ENCODE measurements around the gene MC1R.

MC1R gene

DNA sequence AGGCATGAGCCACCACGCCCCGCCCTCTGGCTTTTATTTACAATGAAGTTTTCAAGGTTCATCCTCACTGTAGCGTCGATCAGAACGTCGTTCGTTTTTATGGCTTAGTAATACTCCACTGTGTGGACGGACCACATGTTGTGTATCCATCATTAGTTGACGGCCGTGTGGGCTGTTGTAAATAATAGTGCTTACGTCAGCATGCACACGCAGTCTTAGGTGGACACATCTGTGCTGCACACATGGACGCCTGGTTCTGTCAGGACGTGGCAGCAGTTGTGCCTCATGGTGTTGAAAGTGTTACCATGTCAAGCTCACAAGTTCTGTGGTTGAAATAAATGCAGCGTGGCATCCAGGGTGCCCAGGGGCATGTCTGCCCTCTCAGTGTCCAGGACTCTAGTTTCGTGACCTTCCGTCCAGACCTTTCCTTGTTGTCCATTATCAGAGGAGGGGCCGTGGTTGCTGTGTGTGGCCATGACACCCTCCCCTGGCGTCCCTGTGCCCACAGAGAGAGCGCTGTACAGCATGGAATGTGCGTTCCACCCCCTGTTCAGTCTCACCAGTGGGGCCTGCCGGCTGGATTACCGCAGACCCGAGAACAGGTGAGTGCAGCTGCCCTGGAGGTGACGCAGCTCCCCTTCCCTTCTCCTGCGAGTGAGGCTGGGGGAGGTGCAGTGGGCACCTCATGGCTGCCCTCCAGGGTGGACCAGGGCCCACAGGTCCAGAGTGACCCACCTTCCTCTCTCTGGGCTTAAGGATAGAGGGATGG is 23.0 kb upstream of the MC1R start:
- DNase-seq (ENCODE audit: low read depth in 2 of 2): no peak

DNA sequence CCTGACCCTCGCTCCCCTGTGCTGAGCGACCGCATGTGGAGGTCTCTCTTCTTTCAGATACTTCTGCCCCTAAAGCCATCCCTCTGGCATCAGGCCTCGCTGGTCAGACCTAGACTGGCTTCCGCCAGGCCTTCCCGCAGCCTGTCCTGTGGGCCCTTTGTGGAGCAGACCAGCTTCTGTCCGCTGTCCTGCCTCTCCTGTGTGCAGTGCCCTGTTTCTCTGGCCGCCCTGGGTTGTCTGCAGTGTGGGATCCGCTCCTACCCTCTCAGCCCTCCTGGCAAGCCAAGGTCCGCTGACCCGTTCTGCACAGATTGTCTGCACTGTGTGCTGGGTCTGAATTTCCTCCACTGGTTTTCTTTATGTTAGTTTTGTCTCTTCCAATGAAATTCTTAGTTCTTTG is 21.5 kb upstream of the MC1R start:
- DNase-seq (ENCODE audit: low read depth in 2 of 2): no peak

DNA sequence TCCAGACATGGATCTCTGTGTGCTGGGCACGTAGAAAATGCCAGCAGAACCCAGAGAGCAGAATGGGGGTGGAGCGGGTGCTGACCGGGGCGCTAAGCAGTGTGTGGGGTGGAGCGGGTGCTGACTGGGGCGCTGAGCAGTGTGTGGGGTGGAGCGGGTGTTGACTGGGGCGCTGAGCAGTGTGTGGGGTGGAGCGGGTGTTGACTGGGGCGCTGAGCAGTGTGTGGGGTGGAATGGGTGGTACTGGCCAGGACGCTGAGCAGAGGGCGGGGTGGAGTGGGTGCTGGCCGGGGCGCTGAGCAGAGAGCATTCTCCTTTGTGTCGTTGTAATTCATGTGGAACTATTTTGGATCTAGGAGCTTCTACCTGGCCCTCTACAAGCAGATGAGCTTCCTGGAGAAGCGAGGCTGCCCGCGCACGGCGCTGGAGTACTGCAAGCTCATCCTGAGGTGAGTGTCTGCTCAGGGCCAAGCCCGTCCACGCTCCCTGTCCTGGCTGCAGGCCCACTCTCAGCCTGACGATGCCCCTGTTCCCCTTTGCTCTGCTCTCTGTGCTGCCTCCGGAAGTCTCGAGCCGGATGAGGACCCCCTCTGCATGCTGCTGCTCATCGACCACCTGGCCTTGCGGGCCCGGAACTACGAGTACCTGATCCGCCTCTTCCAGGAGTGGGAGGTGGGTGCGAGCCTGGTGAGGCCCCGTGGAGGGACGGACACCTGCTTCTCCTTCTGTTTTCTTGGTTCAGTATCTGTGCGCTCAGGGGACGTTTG is 20.3 kb upstream of the MC1R start:
- no peak for DNase-seq (ENCODE audit: low read depth in 2 of 2)

DNA sequence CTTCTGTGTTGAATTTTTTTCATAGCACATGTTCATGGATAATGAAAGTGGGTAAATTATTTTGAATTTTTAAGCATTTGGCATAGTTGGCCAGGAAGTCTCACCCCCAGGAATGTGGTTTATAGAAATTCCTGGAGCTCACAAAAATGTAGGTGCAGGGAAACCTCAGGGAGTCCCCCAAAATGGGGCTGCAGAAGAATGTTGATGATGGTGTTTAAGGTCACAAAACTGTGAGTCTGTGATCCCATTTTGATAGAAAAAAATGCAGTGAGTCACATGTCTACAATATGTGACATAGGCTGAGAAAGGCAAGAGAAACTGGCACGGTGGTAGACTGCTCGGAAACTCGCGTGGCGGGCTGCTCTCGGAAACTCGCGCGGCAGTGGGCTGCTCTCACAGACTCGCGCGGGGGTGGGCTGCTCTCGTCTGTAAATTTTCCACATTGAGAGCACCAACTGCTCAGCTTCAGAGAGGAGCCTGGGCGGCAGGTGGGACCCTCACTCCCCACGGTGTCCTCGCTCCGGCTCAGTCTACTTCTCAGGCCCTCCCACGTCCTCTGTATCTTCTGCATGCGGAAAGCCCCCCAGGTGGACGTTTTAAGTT is 18.7 kb upstream of the MC1R start:
- no peak for DNase-seq (ENCODE audit: low read depth in 2 of 2)

DNA sequence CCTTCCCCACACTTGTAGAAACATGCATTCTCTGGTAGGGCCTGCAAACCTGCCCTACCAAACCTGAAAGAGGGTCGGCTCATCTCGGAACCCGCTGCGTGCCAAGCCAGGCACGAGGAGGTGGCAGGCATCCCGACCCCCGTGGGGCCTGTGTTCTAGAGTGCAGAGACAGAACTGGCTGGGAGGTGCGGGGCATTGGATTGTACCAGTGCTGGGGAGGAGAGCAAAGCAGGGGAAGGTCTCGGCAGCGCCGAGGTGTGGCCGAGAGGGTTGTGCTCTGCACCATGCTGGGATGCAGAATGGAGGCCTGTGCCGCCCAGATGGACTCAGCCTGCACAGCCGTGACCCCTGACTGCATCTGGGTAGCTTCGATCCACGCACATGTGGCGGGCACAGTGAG is 17.8 kb upstream of the MC1R start:
- DNase-seq (ENCODE audit: low read depth in 2 of 2): no peak

DNA sequence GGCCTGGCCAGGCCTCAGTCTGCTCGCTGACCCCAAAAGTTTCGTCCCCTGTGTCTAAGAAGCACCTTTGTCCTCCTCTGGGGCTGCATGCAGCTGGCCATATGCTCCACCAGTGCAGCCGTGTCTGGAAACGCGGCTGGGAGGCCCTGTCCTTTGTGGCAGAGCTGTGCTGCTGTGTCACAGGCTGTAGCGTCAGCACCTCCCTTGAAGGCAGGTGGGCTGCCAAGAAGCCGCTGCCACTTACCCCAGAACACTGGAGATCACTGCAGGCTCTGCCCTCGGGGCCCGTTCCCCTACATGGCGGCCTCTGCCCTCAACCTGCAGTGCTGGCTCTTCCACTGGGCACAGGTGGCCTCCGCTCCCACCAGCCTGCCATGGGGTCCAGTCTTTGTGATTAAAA is 15.7 kb upstream of the MC1R start:
- DNase-seq (ENCODE audit: low read depth in 2 of 2): no peak

DNA sequence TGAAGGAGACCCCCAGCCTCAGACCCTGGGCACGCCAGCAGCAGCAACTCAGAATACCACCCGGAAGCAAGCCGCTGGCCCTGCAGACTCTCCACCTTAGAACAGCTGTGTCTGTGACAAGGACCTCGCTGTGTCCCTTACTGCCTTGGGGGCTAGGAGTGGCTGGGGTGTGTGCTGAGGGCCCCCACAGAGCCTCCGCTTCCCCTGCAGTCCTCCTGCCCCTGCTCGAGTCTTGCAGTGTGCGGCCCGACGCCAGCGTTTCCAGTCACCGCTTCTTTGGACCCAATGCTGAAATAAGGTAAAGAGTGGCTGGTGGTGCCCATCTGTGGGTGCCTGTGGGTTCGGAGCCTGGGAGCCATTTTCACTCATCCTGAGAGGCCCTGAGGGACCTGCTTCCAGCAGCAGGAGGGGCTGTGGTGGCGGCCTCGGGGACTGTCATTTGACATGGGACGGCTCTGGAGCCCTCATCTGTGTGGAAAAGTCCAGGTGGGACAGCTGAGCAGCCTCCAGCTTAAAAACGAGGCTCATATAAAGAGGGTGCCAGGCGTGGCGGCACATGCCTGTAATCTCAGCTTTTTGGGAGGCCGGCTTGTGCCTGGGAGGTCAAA is 14.7 kb upstream of the MC1R start:
- no peak for DNase-seq (ENCODE audit: low read depth in 2 of 2)

DNA sequence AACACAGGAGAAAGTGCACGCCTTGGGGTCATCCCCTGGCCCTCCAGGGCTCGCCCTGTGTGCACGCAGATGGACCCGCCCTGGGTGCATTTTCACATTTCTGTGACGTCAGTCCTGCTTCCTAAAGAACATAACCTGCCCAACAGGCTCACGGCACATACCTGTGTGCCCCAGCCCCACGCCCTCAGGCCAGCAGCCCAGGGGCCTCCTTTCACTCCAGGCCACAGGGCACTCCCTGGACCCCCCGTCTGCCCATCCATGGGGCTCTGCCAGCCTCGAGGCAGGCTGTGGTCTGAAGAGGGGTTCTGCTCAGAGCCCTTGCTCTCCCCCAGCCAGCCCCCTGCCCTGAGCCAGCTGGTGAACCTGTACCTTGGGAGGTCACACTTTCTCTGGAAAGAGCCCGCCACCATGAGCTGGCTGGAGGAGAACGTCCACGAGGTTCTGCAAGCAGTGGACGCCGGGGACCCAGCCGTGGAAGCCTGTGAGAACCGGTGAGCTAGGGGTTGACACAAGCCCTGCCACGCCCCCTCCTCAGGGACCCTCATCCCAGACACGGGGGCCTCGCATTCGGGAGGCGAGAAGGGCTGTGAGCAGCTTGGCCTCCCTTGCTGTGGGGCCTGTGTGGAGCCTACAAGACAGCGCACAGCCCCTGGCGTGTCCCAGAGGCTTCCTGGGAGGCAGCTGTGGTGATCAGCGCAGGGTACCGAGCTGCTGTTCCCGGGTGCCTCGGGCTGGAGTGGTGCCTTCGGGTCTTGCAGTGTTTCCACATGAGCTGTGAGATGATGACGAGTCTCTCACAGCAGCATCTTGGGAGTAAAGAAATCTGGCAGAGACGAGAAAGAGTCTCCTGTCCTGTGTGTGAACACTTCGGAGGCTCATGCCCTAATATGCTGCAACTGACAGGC is 13.8 kb upstream of the MC1R start:
- DNase-seq (ENCODE audit: low read depth in 2 of 2): no peak

DNA sequence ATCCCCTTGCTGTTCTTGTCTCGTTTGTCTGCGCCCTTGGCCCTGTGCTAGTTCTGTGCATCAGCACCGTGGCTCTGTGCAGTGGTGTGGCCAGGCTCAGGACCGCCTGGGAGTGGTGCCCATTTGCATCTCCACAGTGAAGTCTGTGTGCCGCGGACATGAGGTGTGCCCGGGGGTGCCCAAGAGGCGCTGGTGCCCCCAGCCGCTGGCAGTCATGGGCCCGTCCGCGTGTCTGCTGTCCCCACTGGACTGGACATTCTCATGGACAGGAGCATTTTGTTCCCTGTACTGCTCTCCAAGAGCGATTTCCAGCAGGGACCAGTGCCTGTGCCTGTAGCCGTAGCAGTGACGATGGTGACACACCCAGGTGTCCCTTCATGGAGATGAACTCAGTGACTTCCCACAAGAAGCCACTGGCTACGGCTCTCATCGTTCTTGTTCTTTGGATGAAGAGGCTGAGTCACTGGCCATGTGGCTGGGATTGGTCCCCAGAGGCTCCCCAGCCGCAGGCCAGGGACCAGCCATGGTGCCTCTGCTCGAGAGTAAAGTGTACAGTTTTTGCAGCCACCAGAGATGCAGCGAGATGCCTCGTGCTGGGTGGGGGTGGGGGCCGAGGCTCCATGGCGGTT is 13.0 kb upstream of the MC1R start:
- DNase-seq (ENCODE audit: low read depth in 2 of 2): no peak

DNA sequence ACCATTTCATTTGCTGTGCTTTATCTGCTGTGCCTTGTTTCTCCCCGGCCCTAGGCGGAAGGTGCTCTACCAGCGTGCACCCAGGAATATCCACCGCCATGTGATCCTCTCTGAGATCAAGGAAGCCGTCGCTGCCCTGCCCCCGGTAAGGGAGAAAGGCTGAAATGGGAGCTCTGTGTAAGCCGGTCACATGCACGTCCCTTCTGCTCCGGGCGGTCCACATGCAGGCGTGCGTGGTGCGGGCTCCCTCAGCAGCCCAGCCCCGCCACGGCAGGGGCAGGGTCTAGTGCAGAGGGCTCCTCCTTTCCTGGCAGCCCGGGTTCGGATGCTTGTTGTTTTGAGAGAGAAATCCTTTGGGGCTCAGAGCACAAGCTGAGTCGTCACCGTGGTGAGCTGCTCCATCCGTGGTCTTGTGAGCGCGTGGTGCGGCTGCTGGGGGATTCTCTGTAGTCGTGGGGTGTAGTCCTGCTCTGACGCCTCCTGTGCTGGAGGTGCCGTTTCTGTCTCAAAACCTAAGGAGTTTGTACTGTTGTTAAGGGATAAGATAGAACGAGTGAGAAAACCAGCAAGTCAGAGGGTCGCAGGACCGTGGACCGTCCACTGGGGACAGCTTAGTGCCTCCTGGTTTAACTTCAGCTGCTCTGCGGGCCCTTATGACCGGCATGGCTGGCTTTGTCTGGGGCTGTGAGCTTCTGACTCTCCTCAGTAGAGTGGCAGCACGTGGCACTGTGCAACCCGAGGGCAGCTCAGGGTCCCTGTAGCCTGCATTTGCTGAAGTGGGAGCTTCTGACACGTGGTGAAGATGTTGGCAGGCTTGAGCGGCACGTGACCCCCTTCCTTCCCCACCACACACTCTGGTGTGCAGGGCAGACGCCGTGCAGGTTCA is 12.3 kb upstream of the MC1R start:
- DNase-seq (ENCODE audit: low read depth in 2 of 2): no peak

DNA sequence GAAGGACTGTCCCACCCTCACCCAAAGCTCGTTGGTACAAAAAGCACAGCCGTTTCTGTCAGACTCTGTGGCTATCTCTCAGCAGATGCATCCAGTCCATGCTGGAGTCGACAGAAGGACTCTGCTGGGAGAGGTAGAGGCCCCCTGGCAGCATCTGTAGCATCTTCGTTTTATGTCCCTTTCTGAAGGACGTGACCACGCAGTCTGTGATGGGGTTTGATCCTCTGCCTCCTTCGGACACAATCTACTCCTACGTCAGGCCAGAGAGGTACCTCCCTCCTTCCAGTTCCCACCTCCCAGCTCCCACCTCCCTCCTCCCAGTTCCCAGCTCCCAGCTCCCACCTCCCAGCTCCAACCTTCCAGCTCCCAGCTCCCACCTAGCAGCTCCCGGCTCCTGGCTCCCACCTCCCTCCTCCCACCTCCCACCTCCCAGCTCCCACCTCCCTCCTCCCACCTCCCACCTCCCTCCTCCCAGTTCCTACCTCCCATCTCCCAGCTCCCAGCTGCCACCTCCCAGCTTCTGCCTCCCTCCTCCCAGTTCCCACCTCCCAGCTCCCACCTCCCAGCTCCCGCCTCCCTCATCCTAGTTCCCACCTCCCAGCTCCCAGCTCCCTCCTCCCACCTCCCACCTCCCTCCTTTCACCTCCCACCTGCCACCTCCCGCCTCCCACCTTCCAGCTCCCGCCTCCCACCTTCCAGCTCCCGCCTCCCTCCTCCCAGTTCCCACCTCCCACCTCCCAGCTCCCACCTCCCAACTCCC is 11.4 kb upstream of the MC1R start:
- DNase-seq (ENCODE audit: low read depth in 2 of 2): no peak

DNA sequence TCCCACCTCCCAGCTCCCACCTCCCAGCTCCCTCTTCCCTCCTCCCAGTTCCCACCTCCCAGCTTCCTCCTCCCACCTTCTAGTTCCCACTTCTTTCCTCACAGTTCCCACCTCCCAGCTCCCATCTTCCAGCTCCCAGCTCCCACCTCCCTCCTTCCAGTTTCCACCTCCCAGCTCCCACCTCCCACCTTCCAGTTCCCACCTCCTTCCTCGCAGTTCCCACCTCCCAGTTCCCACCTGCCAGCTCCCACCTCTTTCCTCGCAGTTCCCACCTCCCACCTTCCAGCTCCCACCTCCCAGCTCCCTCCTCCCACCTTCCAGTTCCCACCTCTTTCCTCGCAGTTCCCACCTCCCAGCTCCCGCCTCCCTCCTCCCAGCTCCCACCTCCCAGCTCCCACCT is 10.4 kb upstream of the MC1R start:
- no peak for DNase-seq (ENCODE audit: low read depth in 2 of 2)

DNA sequence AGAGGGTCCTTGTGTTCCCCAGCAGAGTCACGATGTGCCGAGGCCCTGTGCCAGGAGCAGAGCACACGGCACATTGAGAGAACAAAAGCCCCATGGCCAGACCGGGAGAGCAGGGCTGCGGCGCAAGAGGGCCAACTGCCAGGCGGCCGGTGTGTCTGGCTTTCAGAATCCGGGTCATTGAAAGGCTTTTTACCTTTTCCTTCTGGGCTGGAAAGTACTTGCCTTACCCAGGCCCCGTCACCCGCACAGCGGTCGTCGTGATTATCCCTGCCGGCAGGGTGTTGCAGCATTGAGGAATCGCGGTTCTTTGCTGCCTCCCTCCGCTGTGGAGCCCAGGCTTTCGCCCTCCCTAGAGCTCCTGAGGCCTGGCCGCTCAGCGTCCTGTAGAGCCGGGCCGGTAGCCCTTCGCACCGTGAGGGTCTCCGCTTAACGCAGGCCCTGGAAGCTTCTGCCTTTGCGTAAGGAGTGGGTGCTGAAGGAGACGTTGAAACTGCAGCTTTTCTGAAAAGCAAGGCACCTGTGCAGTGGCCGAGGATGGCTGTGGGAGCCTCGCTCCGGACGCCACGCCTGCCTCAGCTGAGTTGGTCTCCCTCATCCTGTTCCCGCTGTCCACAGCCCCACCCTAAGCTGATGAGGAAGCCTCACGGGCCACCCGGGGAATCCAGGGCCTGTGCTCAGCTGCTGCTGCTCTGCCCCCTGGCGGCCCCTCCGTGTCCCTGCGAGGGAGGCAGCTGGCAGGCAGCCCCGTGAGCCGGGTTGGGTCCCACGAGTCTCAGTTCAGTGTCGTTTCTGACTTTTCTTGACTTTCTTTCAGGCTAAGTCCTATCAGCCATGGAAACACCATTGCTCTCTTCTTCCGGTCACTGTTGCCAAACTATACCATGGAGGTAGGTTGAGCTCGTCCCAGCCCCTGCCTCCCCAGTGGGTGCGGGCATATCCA is 8.6 kb upstream of the MC1R start:
- DNase-seq (ENCODE audit: low read depth in 2 of 2): peak; percentile 47 to 57

DNA sequence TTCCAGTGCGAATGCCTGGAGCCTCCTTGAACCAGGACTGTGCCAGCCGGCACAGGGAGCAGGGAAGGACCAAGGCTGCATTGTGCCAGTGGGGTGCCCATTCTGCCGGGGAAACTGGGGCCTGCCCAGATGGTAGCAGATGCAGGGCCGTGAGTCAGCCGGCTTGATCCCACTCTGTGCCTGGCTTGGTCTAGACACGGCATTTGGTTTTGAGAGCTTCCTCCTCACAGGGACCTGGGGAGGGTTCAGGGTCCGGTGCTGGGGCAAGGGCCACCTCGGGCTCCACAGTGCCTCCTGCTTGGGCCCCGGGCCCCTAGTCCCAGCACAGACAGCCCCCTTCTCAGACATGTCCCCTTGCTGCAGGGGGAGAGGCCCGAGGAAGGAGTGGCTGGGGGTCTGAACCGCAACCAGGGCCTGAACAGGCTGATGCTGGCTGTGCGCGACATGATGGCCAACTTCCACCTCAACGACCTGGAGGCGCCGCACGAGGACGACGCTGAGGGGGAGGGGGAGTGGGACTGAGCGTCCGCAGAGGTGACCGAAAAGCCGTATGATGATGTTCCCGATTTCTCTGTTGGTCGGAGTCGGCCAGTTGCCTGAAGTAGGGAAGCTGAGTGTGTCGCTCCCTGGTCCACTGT is 7.8 kb upstream of the MC1R start:
- DNase-seq (ENCODE audit: low read depth in 2 of 2): no peak

DNA sequence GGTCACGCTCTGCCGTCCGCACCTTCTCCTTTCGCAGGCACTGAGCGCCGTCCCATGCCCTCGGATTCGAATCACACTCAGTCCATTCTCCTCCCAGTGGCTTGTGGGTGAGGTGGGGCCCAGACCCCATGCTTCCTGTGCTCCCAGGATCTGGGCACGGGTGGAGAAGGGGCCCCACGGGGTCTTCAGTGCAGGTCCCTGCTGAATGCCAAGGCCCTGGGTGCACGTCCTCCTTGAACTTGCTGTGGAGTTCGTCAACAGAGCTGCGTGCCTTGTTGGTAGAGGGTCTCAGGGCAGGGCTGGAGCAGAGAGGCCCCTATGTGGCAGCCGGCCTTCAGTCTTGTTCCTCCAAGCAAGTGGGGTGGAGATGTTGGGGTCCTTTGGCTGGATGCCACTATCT is 7.3 kb upstream of the MC1R start:
- DNase-seq (ENCODE audit: low read depth in 2 of 2): no peak

DNA sequence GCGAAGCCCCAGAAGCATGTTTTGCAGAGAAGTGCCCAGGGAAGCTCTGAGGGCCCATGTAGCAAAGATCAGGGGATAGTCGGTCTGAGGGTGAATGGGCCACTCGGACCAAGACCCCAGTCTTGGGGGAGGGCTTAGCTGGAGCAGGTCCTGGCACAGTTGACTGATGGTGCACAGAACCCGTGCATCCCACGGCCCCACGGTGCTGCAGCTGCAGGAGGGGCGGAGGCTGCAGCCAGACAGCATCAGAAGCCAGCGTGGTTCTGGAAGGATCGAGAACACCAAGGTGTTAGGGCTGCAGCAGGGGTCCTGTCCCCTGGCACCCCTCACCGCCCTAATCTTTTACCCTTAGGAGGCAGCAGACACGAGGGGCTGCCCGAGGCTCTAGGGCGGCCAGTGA is 6.5 kb upstream of the MC1R start:
- no peak for DNase-seq (ENCODE audit: low read depth in 2 of 2)

DNA sequence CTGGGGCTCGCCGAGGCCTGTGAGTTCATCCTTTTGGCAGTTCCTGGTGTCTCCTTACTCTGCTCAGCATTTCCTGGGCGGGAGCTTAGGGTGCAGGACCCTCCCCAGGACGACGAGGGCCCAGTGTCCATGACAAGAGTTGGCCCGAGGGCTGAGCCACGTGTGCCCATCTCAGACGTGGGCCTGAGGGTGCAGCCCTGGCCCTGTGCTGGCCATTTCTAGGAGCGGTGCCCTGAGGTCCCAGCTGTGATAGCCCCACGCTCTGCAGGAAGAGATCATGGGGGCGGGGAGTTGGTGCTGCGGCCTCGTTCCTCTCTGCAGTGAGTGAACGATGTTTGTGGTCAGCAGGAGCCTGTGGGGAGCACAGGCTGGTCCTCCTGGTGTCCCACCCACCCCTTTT is 6.0 kb upstream of the MC1R start:
- no peak for DNase-seq (ENCODE audit: low read depth in 2 of 2)

All from stimulated activated CD8-positive, alpha-beta memory T cell treated with anti-CD3 and anti-CD28 coated beads, Interleukin-15, amount 100 ng/mL, for 48 hours (primary cell).